Measurements from ENCODE around the gene COL23A1. TPM values are rescaled to one million over a fixed set of nuclear protein-coding genes. Genes with fewer than 3 reads are reported as not detected.

COL23A1 gene
- polyA plus RNA-seq, 1 donor (not counting 4 experiments of a cell fraction or from before 2014, with no cell fraction given), result not detected

- DNase-seq (ENCODE audit: low read depth, low spot score), result no peak
- no peaks in the 10 kb centered on the region for H3K27me3 ChIP-seq (ENCODE audit: control insufficient read depth, extremely low read depth, insufficient read depth, low read length)
- no peak overlapping the region for H3K4me3 ChIP-seq (ENCODE audit: control insufficient read depth in 2 of 3, extremely low read depth in 1 of 3, insufficient read depth in 2 of 3, low read depth in 1 of 3, low read length in 3 of 3)
- H3K4me1 ChIP-seq (ENCODE audit: control insufficient read depth, extremely low read depth, insufficient read depth, low read length), result no peaks in the 10 kb centered on the region
- no peak overlapping the region for H3K9ac ChIP-seq (ENCODE audit: control insufficient read depth, extremely low read depth, insufficient read depth, low read length)
- peaks cover 3% of the 10 kb centered on the region for H4K20me1 ChIP-seq (ENCODE audit: control insufficient read depth, extremely low read depth, insufficient read depth, low read length)
- H3K36me3 ChIP-seq (ENCODE audit: control insufficient read depth in 2 of 2, extremely low read depth in 1 of 2, insufficient read depth in 2 of 2, low read length in 2 of 2), result peaks cover 11 to 22% of the 10 kb centered on the region in 2 experiments
- dilution Hi-C loops (cut with MboI; ENCODE audit: extremely low pct_ligation_motif_present, low sequenced_read_pairs), result no loop called here
- H3K79me2 ChIP-seq (ENCODE audit: control insufficient read depth, insufficient read depth, low read length), result no peaks in the 10 kb centered on the region
- no peaks in the 10 kb centered on the region for H3K9me3 ChIP-seq (ENCODE audit: control insufficient read depth, low read depth, low read length)
- H2AFZ ChIP-seq (ENCODE audit: control insufficient read depth, low read length), result no peak overlapping the region
- H3K27ac ChIP-seq (ENCODE audit: control insufficient read depth, insufficient read depth, low read length), result no peak overlapping the region
- no peak for FAIRE-seq
- H3K4me2 ChIP-seq (ENCODE audit: control insufficient read depth, extremely low read depth, insufficient read depth, low read depth, low read length), result no peak overlapping the region
- TF ChIP-seq EZH2 (IDR thresholded peaks at IDR 0.05; ENCODE audit: low read length), result no peak
- TF ChIP-seq CTCF (optimal IDR thresholded peaks at IDR 0.05 in 1 of 3, IDR thresholded peaks at IDR 0.05 in 1 of 3, conservative IDR thresholded peaks at IDR 0.05 in 1 of 3; ENCODE audit: extremely low read depth in 1 of 3, insufficient read depth in 2 of 3, low read length in 3 of 3), result no peak
- peaks cover 2% of the 10 kb centered on the region for H3K9me1 ChIP-seq (ENCODE audit: control insufficient read depth, extremely low read depth, insufficient read depth, low read length)
Measured at GRCh38 chr5:178218827-178219226, 371.4 kb downstream of the COL23A1 start.

- H3K9me3 ChIP-seq (ENCODE audit: control insufficient read depth, low read depth, low read length), result no peaks in the 10 kb centered on the region
- no peak overlapping the region for H3K9ac ChIP-seq (ENCODE audit: control insufficient read depth, extremely low read depth, insufficient read depth, low read length)
- no peak overlapping the region for H3K4me3 ChIP-seq (ENCODE audit: control insufficient read depth in 2 of 3, extremely low read depth in 1 of 3, insufficient read depth in 2 of 3, low read depth in 1 of 3, low read length in 3 of 3)
- H2AFZ ChIP-seq (ENCODE audit: control insufficient read depth, low read length), result no peak overlapping the region
- no peaks in the 10 kb centered on the region for H3K4me1 ChIP-seq (ENCODE audit: control insufficient read depth, extremely low read depth, insufficient read depth, low read length)
- H3K27me3 ChIP-seq (ENCODE audit: control insufficient read depth, extremely low read depth, insufficient read depth, low read length), result no peaks in the 10 kb centered on the region
- peaks cover 16 to 24% of the 10 kb centered on the region in 2 experiments for H3K36me3 ChIP-seq (ENCODE audit: control insufficient read depth in 2 of 2, extremely low read depth in 1 of 2, insufficient read depth in 2 of 2, low read length in 2 of 2)
- dilution Hi-C loops (cut with MboI; ENCODE audit: extremely low pct_ligation_motif_present, low sequenced_read_pairs), result no loop called here
- no peak for TF ChIP-seq EZH2 (IDR thresholded peaks at IDR 0.05; ENCODE audit: low read length)
- no peak for TF ChIP-seq CTCF (optimal IDR thresholded peaks at IDR 0.05 in 1 of 3, IDR thresholded peaks at IDR 0.05 in 1 of 3, conservative IDR thresholded peaks at IDR 0.05 in 1 of 3; ENCODE audit: extremely low read depth in 1 of 3, insufficient read depth in 2 of 3, low read length in 3 of 3)
- peaks cover 8% of the 10 kb centered on the region for H4K20me1 ChIP-seq (ENCODE audit: control insufficient read depth, extremely low read depth, insufficient read depth, low read length)
- H3K9me1 ChIP-seq (ENCODE audit: control insufficient read depth, extremely low read depth, insufficient read depth, low read length), result peaks cover 2% of the 10 kb centered on the region
- H3K27ac ChIP-seq (ENCODE audit: control insufficient read depth, insufficient read depth, low read length), result no peak overlapping the region
- FAIRE-seq (no peak), DNase-seq (ENCODE audit: low read depth, low spot score) (no peak)
- no peaks in the 10 kb centered on the region for H3K79me2 ChIP-seq (ENCODE audit: control insufficient read depth, insufficient read depth, low read length)
- H3K4me2 ChIP-seq (ENCODE audit: control insufficient read depth, extremely low read depth, insufficient read depth, low read depth, low read length), result no peak overlapping the region
Measured at GRCh38 chr5:178218237-178218776, 371.9 kb downstream of the COL23A1 start.
